ENCODE measurements around the gene SLFN11.

- no peak for TF ChIP-seq EP300 (IDR thresholded peaks at IDR 0.05; ENCODE audit: borderline replicate concordance)
- TF ChIP-seq TAF1 (IDR thresholded peaks at IDR 0.05; ENCODE audit: low read depth) = no peak
- TF ChIP-seq TEAD4 (IDR thresholded peaks at IDR 0.05) = no peak
- TF ChIP-seq REST (IDR thresholded peaks at IDR 0.05; ENCODE audit: low read depth) = no peak
- TF ChIP-seq RAD21 (IDR thresholded peaks at IDR 0.05; ENCODE audit: low read depth) = no peak
- no peak for TF ChIP-seq YY1 (IDR thresholded peaks at IDR 0.05; ENCODE audit: low read depth)
- TF ChIP-seq ZBTB7A (IDR thresholded peaks at IDR 0.05; ENCODE audit: low read depth) = no peak
- TF ChIP-seq NFIC (IDR thresholded peaks at IDR 0.05) = no peak
- TF ChIP-seq MAX (IDR thresholded peaks at IDR 0.05) = no peak
- TF ChIP-seq CEBPB (IDR thresholded peaks at IDR 0.05) = no peak
- TF ChIP-seq TCF12 (IDR thresholded peaks at IDR 0.05; ENCODE audit: low read depth) = no peak
- TF ChIP-seq USF1 (IDR thresholded peaks at IDR 0.05) = no peak
Measured at GRCh38 chr17:35315283-35315682, 58.1 kb downstream of the SLFN11 start.

All from Ishikawa (cell line).